ENCODE measurements around the gene ADSS2. TPM values are rescaled to one million over a fixed set of nuclear protein-coding genes. Genes with fewer than 3 reads are reported as not detected.

The ADSS2 gene
- total RNA-seq, 1 donor from 2014 or later, result 38.7 TPM

DNA sequence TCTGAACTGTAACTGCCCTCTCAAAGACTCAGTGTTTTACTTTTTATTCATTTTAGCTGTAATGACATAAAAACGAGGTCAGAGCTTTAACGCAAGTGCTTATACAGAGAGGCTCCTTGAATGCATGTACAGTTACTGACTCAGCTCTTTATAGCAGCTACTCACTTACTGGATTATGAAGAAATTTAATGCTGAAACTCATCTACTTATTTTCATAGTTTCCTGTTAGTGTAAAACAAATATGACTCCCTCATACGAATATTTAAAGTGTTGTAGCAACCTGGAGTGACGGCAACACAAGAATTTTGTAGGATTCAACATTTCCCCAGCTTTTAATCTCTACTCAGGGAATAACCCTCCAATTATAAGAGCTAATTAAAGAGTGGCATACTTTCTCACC is 32.7 kb downstream of the ADSS2 start:
- Mint-ChIP-seq H3K4me3 (no peak overlapping the region), H3K27ac (no peak overlapping the region), H3K36me3 (peaks cover 35% of the 10 kb centered on the region), H3K27me3 (no peaks in the 10 kb centered on the region), H3K4me1 (ENCODE audit: unreplicated experiment) (no peaks in the 10 kb centered on the region), H3K9me3 (no peaks in the 10 kb centered on the region)
- TF ChIP-seq, protein P1, sequence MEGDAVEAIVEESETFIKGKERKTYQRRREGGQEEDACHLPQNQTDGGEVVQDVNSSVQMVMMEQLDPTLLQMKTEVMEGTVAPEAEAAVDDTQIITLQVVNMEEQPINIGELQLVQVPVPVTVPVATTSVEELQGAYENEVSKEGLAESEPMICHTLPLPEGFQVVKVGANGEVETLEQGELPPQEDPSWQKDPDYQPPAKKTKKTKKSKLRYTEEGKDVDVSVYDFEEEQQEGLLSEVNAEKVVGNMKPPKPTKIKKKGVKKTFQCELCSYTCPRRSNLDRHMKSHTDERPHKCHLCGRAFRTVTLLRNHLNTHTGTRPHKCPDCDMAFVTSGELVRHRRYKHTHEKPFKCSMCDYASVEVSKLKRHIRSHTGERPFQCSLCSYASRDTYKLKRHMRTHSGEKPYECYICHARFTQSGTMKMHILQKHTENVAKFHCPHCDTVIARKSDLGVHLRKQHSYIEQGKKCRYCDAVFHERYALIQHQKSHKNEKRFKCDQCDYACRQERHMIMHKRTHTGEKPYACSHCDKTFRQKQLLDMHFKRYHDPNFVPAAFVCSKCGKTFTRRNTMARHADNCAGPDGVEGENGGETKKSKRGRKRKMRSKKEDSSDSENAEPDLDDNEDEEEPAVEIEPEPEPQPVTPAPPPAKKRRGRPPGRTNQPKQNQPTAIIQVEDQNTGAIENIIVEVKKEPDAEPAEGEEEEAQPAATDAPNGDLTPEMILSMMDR (conservative IDR thresholded peaks at IDR 0.05), result no peak
- DNase-seq (ENCODE audit: extremely low spot score, unreplicated experiment), result no peak

DNA sequence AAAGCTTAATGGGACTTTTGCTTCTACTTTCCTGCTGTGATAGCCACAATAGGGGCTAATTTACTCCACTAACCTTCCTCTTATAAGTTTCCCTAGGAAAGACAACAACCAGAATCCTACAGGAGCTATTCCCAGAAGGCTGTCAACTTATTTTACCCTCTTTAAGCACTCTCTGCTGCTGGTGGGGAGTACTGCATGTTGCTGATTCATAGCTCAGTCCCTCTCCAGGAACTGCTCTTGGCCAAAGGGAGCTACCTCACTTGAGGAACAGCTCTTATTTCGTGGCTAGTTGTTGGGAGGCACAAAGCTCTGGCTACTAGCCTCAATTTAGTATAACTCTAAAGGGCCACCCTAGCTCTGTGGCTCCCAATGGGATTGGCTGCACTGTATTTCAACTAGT is 37.2 kb downstream of the ADSS2 start:
- no peak for DNase-seq (ENCODE audit: extremely low spot score, unreplicated experiment)
- TF ChIP-seq, protein P1 (conservative IDR thresholded peaks at IDR 0.05), result no peak
- no peak overlapping the region for H3K27ac Mint-ChIP-seq
- H3K9me3 Mint-ChIP-seq, result no peaks in the 10 kb centered on the region
- no peaks in the 10 kb centered on the region for H3K4me1 Mint-ChIP-seq (ENCODE audit: unreplicated experiment)
- H3K36me3 Mint-ChIP-seq, result peaks cover 52% of the 10 kb centered on the region
- no peak overlapping the region for H3K4me3 Mint-ChIP-seq
- no peaks in the 10 kb centered on the region for H3K27me3 Mint-ChIP-seq

DNA sequence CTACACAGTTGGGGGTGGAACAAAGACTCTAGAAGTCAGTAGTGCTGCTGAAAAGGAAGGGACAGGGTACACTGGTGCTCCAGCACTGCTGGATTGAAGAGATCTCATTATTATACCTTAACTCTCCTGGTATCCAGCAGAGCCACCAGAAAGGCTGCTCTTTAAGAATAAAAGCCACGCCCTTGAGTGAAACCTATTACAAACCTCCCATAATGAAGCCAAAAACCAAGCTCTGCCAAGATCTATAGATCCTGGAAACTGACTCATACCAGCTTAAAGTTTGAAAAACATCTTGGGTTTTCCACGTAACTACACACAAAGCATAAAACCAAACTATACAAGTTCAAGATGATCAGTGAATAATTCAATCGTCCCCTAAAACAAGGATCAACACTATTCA is 38.0 kb downstream of the ADSS2 start:
- DNase-seq (ENCODE audit: extremely low spot score, unreplicated experiment), result no peak
- TF ChIP-seq, protein P1 (conservative IDR thresholded peaks at IDR 0.05), result no peak
- Mint-ChIP-seq H3K4me3 (no peak overlapping the region), H3K36me3 (peaks cover 53% of the 10 kb centered on the region), H3K4me1 (ENCODE audit: unreplicated experiment) (no peaks in the 10 kb centered on the region), H3K27ac (no peak overlapping the region), H3K9me3 (no peaks in the 10 kb centered on the region), H3K27me3 (no peaks in the 10 kb centered on the region)

DNA sequence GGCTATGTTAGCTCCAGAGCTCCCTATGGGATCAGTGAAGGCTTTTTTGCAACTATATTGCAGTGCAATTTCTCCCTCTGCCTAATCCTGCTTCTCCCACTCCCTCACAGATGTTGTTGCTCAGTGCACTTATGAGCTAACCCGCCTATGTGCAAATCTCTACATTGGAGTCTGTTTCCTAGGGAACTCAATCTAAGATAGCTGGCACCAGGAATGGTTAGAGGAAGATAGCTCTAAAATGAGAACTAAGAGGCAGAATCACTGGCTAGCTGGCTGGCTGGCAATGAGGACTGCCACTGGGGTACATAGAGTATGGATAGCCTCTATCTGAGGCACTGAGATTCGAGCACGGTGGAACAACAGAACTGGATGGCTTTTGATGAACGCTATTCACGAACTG is 39.5 kb downstream of the ADSS2 start:
- Mint-ChIP-seq H3K27ac (no peak overlapping the region), H3K27me3 (no peaks in the 10 kb centered on the region), H3K36me3 (peaks cover 53% of the 10 kb centered on the region), H3K4me3 (no peak overlapping the region), H3K9me3 (no peaks in the 10 kb centered on the region), H3K4me1 (ENCODE audit: unreplicated experiment) (no peaks in the 10 kb centered on the region)
- TF ChIP-seq, protein P1 (conservative IDR thresholded peaks at IDR 0.05), result no peak
- no peak for DNase-seq (ENCODE audit: extremely low spot score, unreplicated experiment)

DNA sequence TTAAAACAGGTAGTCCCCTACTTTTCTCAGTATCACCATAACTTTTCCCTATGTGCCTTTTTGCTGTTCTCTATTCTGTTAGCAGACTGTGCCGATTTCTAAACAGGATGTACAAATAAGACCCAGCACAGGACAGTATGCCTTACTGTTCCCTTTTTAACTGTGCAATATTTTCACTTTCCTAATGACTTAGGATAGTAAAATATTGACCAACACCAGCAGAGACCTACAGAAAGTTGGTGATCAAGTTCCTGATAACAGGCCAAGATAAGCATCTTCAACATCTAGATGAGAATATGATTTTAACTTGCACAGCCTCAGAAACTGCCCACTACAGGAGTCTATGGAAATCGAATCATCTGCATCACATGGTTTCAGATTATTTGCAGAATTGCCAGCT is 42.0 kb downstream of the ADSS2 start:
- Mint-ChIP-seq H3K9me3 (no peaks in the 10 kb centered on the region), H3K27me3 (no peaks in the 10 kb centered on the region), H3K4me1 (ENCODE audit: unreplicated experiment) (no peaks in the 10 kb centered on the region), H3K27ac (no peak overlapping the region), H3K4me3 (no peak overlapping the region), H3K36me3 (peaks cover 39% of the 10 kb centered on the region)
- no peak for DNase-seq (ENCODE audit: extremely low spot score, unreplicated experiment)
- TF ChIP-seq, protein P1 (conservative IDR thresholded peaks at IDR 0.05), result no peak

DNA sequence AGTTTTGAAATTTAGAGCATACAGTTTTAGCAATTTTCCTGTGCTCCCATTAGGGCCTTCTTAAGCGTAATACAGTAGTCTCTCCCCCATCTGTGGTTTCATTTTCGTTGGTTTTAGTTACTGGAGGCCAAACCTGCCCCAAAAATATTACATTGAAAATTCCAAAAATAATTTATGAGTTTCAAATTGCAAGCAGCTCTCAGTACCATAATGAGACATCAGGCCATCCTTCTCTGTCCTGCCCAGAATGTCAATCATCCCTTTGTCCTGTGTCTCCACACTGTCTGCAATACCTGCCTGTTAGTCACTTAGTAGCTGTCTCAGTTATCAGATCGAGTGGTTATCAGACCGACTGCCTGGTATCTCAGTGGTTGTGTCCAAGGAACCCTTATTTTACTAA is 45.4 kb downstream of the ADSS2 start:
- TF ChIP-seq, protein P1 (conservative IDR thresholded peaks at IDR 0.05), result no peak
- Mint-ChIP-seq H3K36me3 (peaks cover 51% of the 10 kb centered on the region), H3K27me3 (no peaks in the 10 kb centered on the region), H3K4me1 (ENCODE audit: unreplicated experiment) (no peaks in the 10 kb centered on the region), H3K4me3 (no peak overlapping the region), H3K27ac (no peak overlapping the region), H3K9me3 (peaks cover 7% of the 10 kb centered on the region)
- no peak for DNase-seq (ENCODE audit: extremely low spot score, unreplicated experiment)
